D341Med (cell line): ENCODE data around the gene ERBB4.
A peak's percentile ranks its signal among the peaks of the same experiment; 100 is the strongest.

ENCODE experiments used
- DNase-seq: peaks from one replicate; pipeline ENCODE4 v3.0.0; 2012; ENCODE audit warnings: low spot score

Gene ERBB4

GRCh38 chr2:212005085-212005671 lies 533.4 kb downstream of the ERBB4 start:
- DNase-seq: peak; percentile 55

GRCh38 chr2:212001325-212001724 lies 537.3 kb downstream of the ERBB4 start:
- no peak for DNase-seq

GRCh38 chr2:211996857-211997256 lies 541.7 kb downstream of the ERBB4 start:
- no peak for DNase-seq

- no peak for DNase-seq
Measured at GRCh38 chr2:211994806-211995205, 543.8 kb downstream of the ERBB4 start.

GRCh38 chr2:211990335-211990734 lies 548.3 kb downstream of the ERBB4 start:
- no peak for DNase-seq

- DNase-seq: no peak
Measured at GRCh38 chr2:211986313-211986712, 552.3 kb downstream of the ERBB4 start.

GRCh38 chr2:211985393-211985792 lies 553.2 kb downstream of the ERBB4 start:
- DNase-seq: no peak

GRCh38 chr2:211982162-211982561 lies 556.4 kb downstream of the ERBB4 start:
- DNase-seq: no peak

GRCh38 chr2:211981451-211981850 lies 557.2 kb downstream of the ERBB4 start:
- DNase-seq: no peak

- DNase-seq: no peak
Measured at GRCh38 chr2:211976076-211976475, 562.5 kb downstream of the ERBB4 start.

GRCh38 chr2:211967234-211967633 lies 571.4 kb downstream of the ERBB4 start:
- DNase-seq: no peak

- no peak for DNase-seq
Measured at GRCh38 chr2:211963969-211964368, 574.6 kb downstream of the ERBB4 start.

- DNase-seq: no peak
Measured at GRCh38 chr2:211957799-211958198, 580.8 kb downstream of the ERBB4 start.

GRCh38 chr2:211955648-211956047 lies 583.0 kb downstream of the ERBB4 start:
- DNase-seq: no peak

- DNase-seq: no peak
Measured at GRCh38 chr2:211948932-211949331, 589.7 kb downstream of the ERBB4 start.

GRCh38 chr2:211946960-211947359 lies 591.6 kb downstream of the ERBB4 start:
- no peak for DNase-seq

- no peak for DNase-seq
Measured at GRCh38 chr2:211944572-211944971, 594.0 kb downstream of the ERBB4 start.

GRCh38 chr2:211942153-211942552 lies 596.4 kb downstream of the ERBB4 start:
- DNase-seq: no peak

- no peak for DNase-seq
Measured at GRCh38 chr2:211941216-211941747, 597.3 kb downstream of the ERBB4 start.

GRCh38 chr2:211939177-211939576 lies 599.4 kb downstream of the ERBB4 start:
- no peak for DNase-seq

GRCh38 chr2:211934811-211935210 lies 603.8 kb downstream of the ERBB4 start:
- no peak for DNase-seq

GRCh38 chr2:211931314-211931713 lies 607.3 kb downstream of the ERBB4 start:
- no peak for DNase-seq

- no peak for DNase-seq
Measured at GRCh38 chr2:211930331-211930730, 608.3 kb downstream of the ERBB4 start.

- DNase-seq: no peak
Measured at GRCh38 chr2:211928201-211928600, 610.4 kb downstream of the ERBB4 start.
